DMS114 treated with DMSO at 0.1 percent for 48 hours (cell line): ENCODE measurements around the gene ZNF621.
"Not testable (repeated sequence)": the region's sequence is repeated elsewhere in the genome, so short reads cannot be mapped to it uniquely, and the experiment has no call there.

Source experiments
- DNase-seq: peaks from one replicate; lab custom pipeline; 2025; ENCODE audit not compliant: unreplicated experiment; lab: John Stamatoyannopoulos, UW

The ZNF621 gene

DNA sequence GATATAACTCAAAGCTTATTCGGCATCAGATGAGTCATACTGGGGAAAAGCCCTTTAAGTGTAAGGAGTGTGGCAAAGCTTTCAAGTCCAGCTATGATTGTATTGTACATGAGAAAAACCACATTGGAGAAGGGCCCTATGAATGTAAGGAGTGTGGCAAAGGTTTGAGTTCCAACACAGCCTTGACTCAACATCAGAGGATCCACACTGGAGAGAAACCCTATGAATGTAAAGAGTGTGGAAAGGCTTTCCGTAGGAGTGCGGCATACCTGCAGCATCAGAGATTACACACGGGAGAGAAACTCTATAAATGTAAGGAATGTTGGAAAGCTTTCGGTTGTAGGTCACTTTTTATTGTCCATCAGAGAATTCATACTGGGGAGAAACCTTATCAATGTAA is 7.5 kb downstream of the ZNF621 start:
- no peak for DNase-seq

GRCh38 chr3:40534283-40534682 is 9.5 kb downstream of the ZNF621 start:
- no peak for DNase-seq

DNA sequence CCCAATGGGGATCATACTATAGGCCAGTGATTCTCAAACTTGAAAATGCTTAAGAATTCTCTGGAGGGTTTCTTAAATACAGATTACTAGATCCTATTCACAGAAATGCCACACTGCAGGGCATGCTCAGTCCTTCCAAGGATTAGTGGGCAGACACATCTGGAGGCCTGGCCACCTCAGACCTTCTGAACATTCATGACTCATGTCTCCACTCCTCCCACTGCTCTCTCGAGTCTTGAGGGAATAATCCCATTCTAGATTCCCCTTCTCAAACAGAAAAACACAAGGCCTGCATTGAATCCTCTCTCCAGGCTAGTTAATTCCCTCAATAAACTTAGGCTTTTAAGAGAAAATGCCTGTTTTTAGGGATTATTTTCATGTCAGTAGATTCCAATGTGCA is 22.1 kb downstream of the ZNF621 start:
- DNase-seq, result no peak

DNA sequence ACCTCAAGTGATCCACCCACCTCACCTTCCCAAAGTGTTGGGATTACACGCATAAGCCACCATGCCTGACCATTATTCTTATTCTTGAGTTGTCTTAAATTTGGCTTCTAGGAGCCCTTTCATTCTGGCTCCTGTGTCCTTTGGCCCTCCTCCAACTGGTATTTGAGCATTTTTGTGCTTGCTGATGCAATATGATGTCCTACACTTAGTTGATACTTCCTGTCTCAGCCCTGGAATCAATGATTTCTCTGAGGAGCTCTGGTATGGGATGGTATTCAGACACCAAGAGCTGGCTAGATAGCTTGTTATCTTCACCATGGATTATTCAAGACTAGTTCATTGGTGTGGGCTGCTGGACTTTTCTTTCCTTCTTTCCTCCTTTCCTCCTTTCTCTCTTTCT is 25.4 kb downstream of the ZNF621 start:
- no peak for DNase-seq

GRCh38 chr3:40557575-40558161 is 32.9 kb downstream of the ZNF621 start:
- DNase-seq, result no peak

DNA sequence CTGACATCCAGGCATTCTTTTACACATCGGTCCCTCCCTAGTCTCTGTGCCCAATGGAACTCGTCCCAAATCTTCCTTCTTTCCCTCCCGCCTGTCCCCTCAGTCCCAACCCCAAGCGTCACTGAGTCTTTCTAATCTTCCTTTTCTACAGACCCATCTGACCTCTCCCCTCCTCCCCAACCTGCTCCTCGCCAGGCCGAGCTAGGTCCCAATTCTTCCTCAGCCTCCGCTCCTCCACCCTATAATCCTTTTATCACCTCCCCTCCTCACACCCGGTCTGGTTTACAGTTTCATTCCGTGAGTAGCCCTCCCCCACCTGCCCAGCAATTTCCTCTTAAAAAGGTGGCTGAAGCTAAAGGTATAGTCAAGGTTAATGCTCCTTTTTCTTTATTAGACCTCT is 37.7 kb downstream of the ZNF621 start:
- DNase-seq, result not testable (repeated sequence)

DNA sequence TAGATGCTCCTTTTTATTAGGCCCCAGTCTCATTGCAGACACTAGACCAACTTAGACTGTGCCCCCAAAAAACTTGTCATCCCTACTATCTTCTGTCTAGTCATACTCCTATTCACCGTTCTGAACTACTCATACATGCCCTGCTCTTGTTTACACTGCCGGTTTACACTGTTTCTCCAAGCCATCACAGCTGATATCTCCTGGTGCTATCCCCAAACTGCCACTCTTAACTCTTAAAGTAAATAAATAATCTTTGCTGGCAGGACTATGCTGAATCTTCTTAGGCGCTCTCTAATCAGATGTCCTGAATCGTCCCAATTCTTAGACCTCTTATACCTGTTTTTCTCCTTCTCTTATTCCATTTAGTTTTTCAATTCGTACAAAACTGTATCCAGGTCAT is 40.9 kb downstream of the ZNF621 start:
- DNase-seq, result not testable (repeated sequence)

DNA sequence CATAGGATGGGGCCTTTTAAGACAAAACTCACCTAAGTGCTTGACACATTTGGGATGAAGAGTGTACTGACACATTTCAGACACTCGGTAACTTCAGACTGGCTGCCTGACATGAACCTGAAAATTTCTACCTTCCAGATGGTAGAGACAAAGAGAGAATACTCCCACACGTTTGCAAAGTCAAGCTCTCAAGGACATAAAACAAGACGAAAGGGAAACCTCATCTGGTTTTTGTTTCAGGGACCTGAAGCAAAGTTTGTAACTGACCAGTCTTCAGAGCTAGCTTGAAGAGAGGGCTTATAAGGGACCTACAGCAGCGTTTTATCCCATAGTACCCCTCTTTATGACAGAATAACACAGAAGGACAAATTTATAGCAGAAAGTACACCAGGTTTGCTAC is 41.9 kb downstream of the ZNF621 start:
- DNase-seq, result no peak

DNA sequence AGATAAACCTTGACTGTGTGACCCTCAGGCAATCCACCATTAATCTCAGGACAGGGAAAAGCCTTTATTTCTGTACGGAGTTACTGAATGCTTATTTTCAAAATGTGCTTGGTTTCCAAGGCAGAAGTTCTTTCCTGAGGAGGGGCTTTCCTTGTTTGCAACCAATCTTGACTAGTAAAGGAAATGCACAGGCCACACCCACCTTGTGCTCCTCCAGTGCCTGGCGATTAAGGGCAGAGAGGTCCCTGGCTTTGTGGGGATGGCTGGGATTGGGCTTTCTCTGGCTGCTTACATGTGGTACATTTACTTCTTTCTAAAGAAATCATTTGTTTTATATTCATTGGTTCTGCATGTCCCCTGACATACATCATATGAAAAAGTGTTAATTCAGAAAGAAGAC is 47.8 kb downstream of the ZNF621 start:
- DNase-seq, result no peak

GRCh38 chr3:40574050-40574449 is 49.3 kb downstream of the ZNF621 start:
- no peak for DNase-seq

GRCh38 chr3:40574661-40575060 is 49.9 kb downstream of the ZNF621 start:
- no peak for DNase-seq

GRCh38 chr3:40576396-40576795 is 51.6 kb downstream of the ZNF621 start:
- DNase-seq, result no peak

GRCh38 chr3:40580494-40581091 is 55.8 kb downstream of the ZNF621 start:
- peak; percentile 40 for DNase-seq

- DNase-seq, result no peak
Observed at GRCh38 chr3:40581166-40581565, 56.4 kb downstream of the ZNF621 start.

GRCh38 chr3:40582401-40583027 is 57.8 kb downstream of the ZNF621 start:
- DNase-seq, result no peak

DNA sequence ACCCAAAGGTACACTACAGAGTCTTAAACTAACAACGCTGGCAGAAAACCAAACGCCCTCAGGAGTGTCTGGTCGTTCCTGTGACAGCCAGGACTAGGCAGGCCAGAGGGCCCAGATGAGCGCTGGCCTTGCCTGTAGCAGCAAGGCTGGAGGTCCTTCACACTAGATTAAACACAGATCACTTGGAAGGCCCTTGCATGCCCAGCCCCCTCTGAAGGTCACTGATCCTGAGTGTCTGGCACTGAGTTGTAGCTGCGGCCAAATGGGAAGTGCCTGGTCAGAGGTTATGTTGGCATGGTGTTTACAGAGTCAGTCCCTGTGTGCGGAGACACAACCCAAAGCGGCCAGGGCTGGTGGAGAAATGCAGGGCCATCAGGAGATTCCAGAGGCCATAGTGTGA is 58.9 kb downstream of the ZNF621 start:
- DNase-seq, result no peak

DNA sequence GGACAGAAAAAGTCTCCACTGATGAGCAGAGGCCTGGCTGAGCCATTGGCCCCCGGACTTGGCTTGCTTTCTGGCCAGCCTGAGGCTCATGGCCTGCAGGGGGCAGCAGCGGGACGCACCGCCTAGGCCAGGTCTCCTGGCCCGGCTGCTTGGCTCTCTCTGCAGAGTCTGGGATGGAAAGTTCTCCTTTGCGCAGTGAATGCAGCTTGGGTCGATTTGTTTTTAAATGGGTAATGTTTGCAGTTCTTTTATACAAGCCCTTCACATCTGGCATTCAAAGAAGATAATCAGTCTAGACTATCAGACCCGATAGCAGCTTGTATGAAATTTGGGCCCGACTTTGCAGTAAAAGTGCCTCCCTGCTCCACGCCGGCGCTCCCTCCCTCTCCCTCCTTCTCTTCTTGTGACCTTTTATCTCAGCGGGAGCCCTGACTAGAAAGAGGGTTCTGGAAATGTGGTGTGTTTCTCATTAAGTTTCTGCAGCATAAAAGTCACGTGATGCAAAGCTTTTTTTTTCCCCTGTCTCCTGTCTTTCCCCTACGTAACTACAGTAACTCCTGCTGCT is 59.9 kb downstream of the ZNF621 start:
- DNase-seq, result peak; percentile 39

GRCh38 chr3:40585381-40586016 is 60.7 kb downstream of the ZNF621 start:
- no peak for DNase-seq

- DNase-seq, result no peak
Observed at GRCh38 chr3:40586901-40587300, 62.1 kb downstream of the ZNF621 start.

- DNase-seq, result no peak
Observed at GRCh38 chr3:40588406-40588805, 63.6 kb downstream of the ZNF621 start.
